Amygdala (tissue), 56 donors: ENCODE measurements around the gene CACNB2.

Experiments used
- DNase-seq, 56 donors: peaks; one replicate each; lab custom pipeline; 2025; lab: John Stamatoyannopoulos, UW

The CACNB2 gene

GRCh38 chr10:18222866-18223265 lies 82.6 kb downstream of the CACNB2 start:
- no peak for DNase-seq

GRCh38 chr10:18223898-18224297 lies 83.7 kb downstream of the CACNB2 start:
- DNase-seq = no peak

GRCh38 chr10:18224626-18225445 lies 84.6 kb downstream of the CACNB2 start:
- no peak for DNase-seq

- DNase-seq = no peak
These were observed 86.1 kb downstream of the CACNB2 start for GRCh38 chr10:18226336-18226735.

- DNase-seq = no peak
These were observed 89.6 kb downstream of the CACNB2 start for GRCh38 chr10:18229826-18230225.

GRCh38 chr10:18230794-18231193 lies 90.6 kb downstream of the CACNB2 start:
- DNase-seq = no peak

GRCh38 chr10:18231480-18231879 lies 91.3 kb downstream of the CACNB2 start:
- DNase-seq = no peak

- no peak for DNase-seq
These were observed 93.6 kb downstream of the CACNB2 start for GRCh38 chr10:18233775-18234174.

GRCh38 chr10:18235477-18235876 lies 95.3 kb downstream of the CACNB2 start:
- peak in 2 of 56 donors; percentile 3 to 8 for DNase-seq

- DNase-seq = no peak
These were observed 96.5 kb downstream of the CACNB2 start for GRCh38 chr10:18236756-18237155.

- peak in 3 of 56 donors; percentile 10 to 14 (median 13) for DNase-seq
These were observed 98.8 kb downstream of the CACNB2 start for GRCh38 chr10:18238870-18239485.

GRCh38 chr10:18240185-18240882 lies 100.1 kb downstream of the CACNB2 start:
- no peak for DNase-seq

GRCh38 chr10:18246967-18247366 lies 106.7 kb downstream of the CACNB2 start:
- no peak for DNase-seq

GRCh38 chr10:18252086-18252485 lies 111.9 kb downstream of the CACNB2 start:
- no peak for DNase-seq

- no peak for DNase-seq
These were observed 113.9 kb downstream of the CACNB2 start for GRCh38 chr10:18254086-18254485.

- DNase-seq = no peak
These were observed 114.5 kb downstream of the CACNB2 start for GRCh38 chr10:18254692-18255091.

GRCh38 chr10:18260310-18260922 lies 120.2 kb downstream of the CACNB2 start:
- peak in 3 of 56 donors; percentile 3 to 29 (median 14) for DNase-seq

GRCh38 chr10:18261063-18261610 lies 120.9 kb downstream of the CACNB2 start:
- peak in 5 of 56 donors; percentile 3 to 27 (median 7) for DNase-seq

- peak in 2 of 56 donors; percentile 3 for DNase-seq
These were observed 121.6 kb downstream of the CACNB2 start for GRCh38 chr10:18261768-18262231.

- DNase-seq = no peak
These were observed 124.3 kb downstream of the CACNB2 start for GRCh38 chr10:18264466-18265050.
